GM18861 (cell line): ENCODE results near the gene HDAC4.

ENCODE experiments used
- ATAC-seq: cut with Tn5 transposase; IDR thresholded peaks from one replicate; pipeline ENCODE4 v1.9.1; 2021; ENCODE audit not compliant: unreplicated experiment

Gene HDAC4

GRCh38 chr2:239311132-239312040 lies 89.4 kb downstream of the HDAC4 start:
- ATAC-seq, result no peak

GRCh38 chr2:239310401-239311061 lies 90.3 kb downstream of the HDAC4 start:
- no peak for ATAC-seq

GRCh38 chr2:239309398-239310245 lies 91.2 kb downstream of the HDAC4 start:
- ATAC-seq, result no peak

- no peak for ATAC-seq
Observed at GRCh38 chr2:239308661-239309397, 92.0 kb downstream of the HDAC4 start.

- ATAC-seq, result no peak
Observed at GRCh38 chr2:239307921-239308613, 92.8 kb downstream of the HDAC4 start.

- no peak for ATAC-seq
Observed at GRCh38 chr2:239307221-239307569, 93.6 kb downstream of the HDAC4 start.

- ATAC-seq, result no peak
Observed at GRCh38 chr2:239306274-239307220, 94.3 kb downstream of the HDAC4 start.

- ATAC-seq, result no peak
Observed at GRCh38 chr2:239305771-239306170, 95.0 kb downstream of the HDAC4 start.

GRCh38 chr2:239305222-239305575 lies 95.6 kb downstream of the HDAC4 start:
- ATAC-seq, result no peak

GRCh38 chr2:239304533-239305221 lies 96.1 kb downstream of the HDAC4 start:
- ATAC-seq, result no peak

- ATAC-seq, result peak; percentile 68
Observed at GRCh38 chr2:239303711-239304532, 96.9 kb downstream of the HDAC4 start.

- no peak for ATAC-seq
Observed at GRCh38 chr2:239302808-239303557, 97.8 kb downstream of the HDAC4 start.

GRCh38 chr2:239302083-239302807 lies 98.6 kb downstream of the HDAC4 start:
- ATAC-seq, result no peak

GRCh38 chr2:239300871-239301735 lies 99.7 kb downstream of the HDAC4 start:
- ATAC-seq, result no peak

GRCh38 chr2:239300242-239300641 lies 100.6 kb downstream of the HDAC4 start:
- ATAC-seq, result no peak
